ENCODE measurements around the gene TMEM128.
"Not testable (repeated sequence)": the region's sequence is repeated elsewhere in the genome, so short reads cannot be mapped to it uniquely, and the experiment has no call there.

Gene TMEM128

DNA sequence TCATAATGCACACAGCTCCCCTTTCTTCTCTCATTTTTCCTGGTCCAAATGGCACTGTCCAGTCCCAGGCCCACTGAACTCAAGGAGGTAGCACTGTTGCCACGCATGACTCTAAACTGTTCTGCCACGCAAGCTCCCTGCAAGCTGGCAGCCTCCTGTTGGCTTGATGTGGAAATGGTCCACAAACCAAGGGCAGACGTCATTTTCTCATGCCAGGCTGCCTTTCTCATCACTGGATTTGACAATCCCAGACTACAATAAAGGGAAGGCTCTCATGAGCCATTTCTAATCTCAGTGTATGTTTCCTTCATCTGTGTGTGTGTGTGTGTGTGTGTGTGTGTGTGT, 43.6 kb downstream of the TMEM128 start:
- DNase-seq (ENCODE audit: low read depth), result no peak
- H3K4me3 ChIP-seq (ENCODE audit: low read depth, low read length), result no peak overlapping the region

DNA sequence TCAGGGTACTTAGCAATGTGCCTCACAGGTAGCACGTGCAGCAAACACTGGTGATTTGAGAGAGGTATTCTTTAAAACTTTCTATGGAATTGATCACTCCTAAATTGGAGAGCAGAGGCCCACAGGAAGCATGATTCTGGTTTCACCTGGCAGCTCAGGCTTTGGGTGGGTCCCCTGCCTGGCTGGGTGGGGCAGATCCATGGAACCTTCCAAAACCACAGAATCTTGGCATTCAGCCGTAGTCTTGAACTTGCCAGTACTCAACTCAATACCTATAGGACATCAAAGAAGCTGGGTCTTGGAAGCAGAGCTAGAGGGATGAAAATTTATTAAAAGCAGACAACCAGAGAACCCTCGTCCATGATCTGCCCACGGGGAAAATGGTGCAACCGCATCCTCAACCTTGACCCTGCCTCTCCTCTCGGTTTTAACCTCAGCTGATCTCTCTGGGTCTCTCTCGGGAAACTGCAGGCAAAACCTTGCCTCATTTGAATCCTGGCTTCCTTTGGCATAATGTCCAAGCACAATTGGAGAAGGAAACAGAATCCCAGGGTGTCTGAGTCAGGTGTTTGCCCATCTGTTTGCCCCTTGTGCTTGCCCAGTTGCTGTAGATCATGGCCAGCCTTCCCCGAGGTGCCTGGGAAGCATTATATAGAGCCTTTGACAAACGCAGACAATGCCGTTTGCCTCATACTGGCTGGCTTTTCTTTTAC, 44.2 kb downstream of the TMEM128 start:
- DNase-seq (ENCODE audit: low read depth), result no peak
- no peak overlapping the region for H3K4me3 ChIP-seq (ENCODE audit: low read depth, low read length)

DNA sequence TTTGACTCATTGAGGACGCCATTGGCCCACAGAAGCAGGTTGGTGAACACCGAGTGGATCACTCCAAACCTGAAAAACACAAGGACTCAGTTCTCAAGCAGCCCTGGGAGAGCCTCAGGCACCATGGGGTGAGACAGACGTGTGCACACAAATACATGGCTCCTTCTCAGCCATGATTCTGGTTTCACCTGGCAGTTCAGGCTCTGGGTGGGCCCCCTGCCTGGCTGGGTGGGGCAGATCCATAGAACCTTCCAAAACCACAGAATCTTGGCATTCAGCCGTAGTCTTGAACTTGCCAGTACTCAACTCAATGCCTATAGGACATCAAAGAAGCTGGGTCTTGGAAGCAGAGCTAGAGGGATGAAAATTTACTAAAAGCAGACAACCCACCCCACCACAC, 45.5 kb downstream of the TMEM128 start:
- H3K4me3 ChIP-seq (ENCODE audit: low read depth, low read length), result no peak overlapping the region
- DNase-seq (ENCODE audit: low read depth), result no peak

DNA sequence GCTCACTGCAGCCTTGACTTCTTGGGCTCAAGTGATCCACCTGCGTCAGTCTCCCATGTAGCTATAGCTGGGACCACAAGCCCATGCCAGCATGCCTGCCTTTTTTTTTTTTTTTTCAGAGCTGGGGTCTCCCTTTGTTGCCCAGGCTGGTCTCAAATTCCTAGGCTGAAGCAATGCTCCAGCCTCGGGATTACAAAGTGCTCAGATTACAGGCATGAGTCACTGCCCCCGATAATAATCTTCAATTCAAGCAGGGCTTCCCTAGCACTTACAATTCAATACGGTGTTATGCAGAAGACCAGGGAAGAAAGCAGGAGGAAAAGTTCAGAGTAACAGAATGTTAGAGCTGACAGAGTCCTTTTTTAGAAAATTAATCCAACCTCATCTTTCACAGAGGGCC, 47.4 kb downstream of the TMEM128 start:
- H3K4me3 ChIP-seq (ENCODE audit: low read depth, low read length), result no peak overlapping the region
- DNase-seq (ENCODE audit: low read depth), result no peak

DNA sequence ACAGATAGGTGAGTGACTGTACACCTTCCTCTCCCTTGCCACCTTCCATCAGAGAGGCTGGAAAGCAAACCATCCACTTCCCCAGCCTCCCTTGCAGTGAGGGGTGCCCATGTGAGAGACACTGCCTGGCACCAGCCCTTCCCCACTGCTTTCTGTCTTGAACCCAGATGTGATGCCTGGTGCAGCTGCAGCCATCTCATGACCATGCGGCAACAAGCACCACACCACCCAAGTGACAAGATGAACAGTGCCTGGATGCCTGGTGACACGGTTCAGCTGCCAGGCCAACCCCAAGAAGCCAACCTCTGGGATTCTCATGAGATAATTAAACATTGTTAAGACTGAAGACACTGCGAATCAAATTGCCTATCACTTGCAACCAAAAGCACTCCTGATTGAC, 52.7 kb downstream of the TMEM128 start:
- no peak for DNase-seq (ENCODE audit: low read depth)

DNA sequence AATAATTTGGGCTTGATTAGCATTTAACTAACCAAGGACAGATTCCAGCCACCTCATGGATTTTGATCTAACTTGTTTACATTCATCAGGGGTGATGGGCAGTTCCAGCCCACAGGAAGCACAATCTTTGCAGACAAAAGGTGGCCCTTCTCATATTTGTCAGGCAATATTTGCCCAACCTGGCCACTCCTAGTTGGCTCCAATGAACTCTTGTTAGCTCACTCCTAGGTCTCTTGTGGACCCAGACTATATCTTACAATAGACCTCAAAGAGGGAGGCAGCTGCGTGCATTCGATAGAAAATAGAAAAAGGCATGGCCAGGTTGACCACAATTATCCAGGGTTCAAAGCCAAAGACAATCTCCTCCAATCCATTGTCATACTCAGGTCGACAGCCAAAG, 59.5 kb downstream of the TMEM128 start:
- not testable (repeated sequence) for H3K4me3 ChIP-seq (ENCODE audit: low read depth, low read length); DNase-seq (ENCODE audit: low read depth)

More for the DNA sequence above, 52.7 kb downstream of the TMEM128 start:
- no peak overlapping the region for H3K4me3 ChIP-seq (ENCODE audit: low read depth, low read length)
